ENCODE data around the gene GALM.
"Not testable (repeated sequence)": the region's sequence is repeated elsewhere in the genome, so short reads cannot be mapped to it uniquely, and the experiment has no call there.

Gene GALM

GRCh38 chr2:38731090-38731489 lies 65.2 kb downstream of the GALM start:
- no peaks in the 10 kb centered on the region for H3K4me1 ChIP-seq
- no peaks in the 10 kb centered on the region for H3K27me3 ChIP-seq
- no peak overlapping the region for H3K4me3 ChIP-seq (ENCODE audit: low read depth, low read length)
- H3K36me3 ChIP-seq = peaks cover 17% of the 10 kb centered on the region
- no peaks in the 10 kb centered on the region for H3K9me3 ChIP-seq
- TF ChIP-seq, protein P1, sequence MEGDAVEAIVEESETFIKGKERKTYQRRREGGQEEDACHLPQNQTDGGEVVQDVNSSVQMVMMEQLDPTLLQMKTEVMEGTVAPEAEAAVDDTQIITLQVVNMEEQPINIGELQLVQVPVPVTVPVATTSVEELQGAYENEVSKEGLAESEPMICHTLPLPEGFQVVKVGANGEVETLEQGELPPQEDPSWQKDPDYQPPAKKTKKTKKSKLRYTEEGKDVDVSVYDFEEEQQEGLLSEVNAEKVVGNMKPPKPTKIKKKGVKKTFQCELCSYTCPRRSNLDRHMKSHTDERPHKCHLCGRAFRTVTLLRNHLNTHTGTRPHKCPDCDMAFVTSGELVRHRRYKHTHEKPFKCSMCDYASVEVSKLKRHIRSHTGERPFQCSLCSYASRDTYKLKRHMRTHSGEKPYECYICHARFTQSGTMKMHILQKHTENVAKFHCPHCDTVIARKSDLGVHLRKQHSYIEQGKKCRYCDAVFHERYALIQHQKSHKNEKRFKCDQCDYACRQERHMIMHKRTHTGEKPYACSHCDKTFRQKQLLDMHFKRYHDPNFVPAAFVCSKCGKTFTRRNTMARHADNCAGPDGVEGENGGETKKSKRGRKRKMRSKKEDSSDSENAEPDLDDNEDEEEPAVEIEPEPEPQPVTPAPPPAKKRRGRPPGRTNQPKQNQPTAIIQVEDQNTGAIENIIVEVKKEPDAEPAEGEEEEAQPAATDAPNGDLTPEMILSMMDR (IDR thresholded peaks at IDR 0.05; ENCODE audit: low read depth, low read length) = no peak
- no peak for DNase-seq

DNA sequence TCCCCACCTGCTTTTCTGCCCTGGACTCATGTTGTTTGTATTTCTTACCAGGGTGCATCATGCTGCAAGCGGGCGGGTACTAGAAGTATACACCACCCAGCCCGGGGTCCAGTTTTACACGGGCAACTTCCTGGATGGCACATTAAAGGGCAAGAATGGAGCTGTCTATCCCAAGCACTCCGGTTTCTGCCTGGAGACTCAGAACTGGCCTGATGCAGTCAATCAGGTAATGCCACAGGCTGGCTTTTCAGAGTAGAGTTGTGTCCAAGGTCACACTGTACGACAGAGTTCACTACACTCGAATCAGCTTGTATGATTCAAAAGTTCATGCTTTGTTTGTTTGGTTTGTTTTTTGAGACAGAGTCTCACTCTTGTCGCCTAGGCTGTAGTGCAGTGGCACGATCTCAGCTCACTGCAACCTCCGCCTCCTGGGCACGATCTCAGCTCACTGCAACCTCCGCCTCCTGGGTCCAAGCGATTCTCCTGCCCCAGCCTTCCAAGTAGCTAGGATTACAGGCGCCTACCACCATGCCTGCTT lies 65.8 kb downstream of the GALM start:
- Histone ChIP-seq H3K4me1 (no peaks in the 10 kb centered on the region), H3K27me3 (no peaks in the 10 kb centered on the region), H3K9me3 (no peaks in the 10 kb centered on the region), H3K36me3 (peaks cover 17% of the 10 kb centered on the region), H3K4me3 (ENCODE audit: low read depth, low read length) (no peak overlapping the region)
- no peak for DNase-seq
- TF ChIP-seq, protein P1 (IDR thresholded peaks at IDR 0.05; ENCODE audit: low read depth, low read length) = no peak

GRCh38 chr2:38733300-38733971 lies 67.5 kb downstream of the GALM start:
- Histone ChIP-seq H3K9me3 (no peaks in the 10 kb centered on the region), H3K4me3 (ENCODE audit: low read depth, low read length) (no peak overlapping the region), H3K4me1 (no peaks in the 10 kb centered on the region), H3K36me3 (peaks cover 31% of the 10 kb centered on the region), H3K27me3 (no peaks in the 10 kb centered on the region)
- DNase-seq = no peak
- TF ChIP-seq, protein P1 (IDR thresholded peaks at IDR 0.05; ENCODE audit: low read depth, low read length) = no peak

- H3K4me3 ChIP-seq (ENCODE audit: low read depth, low read length) = no peak overlapping the region
- H3K27me3 ChIP-seq = no peaks in the 10 kb centered on the region
- no peaks in the 10 kb centered on the region for H3K9me3 ChIP-seq
- TF ChIP-seq, protein P1 (IDR thresholded peaks at IDR 0.05; ENCODE audit: low read depth, low read length) = no peak
- no peak for DNase-seq
- peaks cover 39% of the 10 kb centered on the region for H3K36me3 ChIP-seq
- no peaks in the 10 kb centered on the region for H3K4me1 ChIP-seq
Observed at GRCh38 chr2:38734299-38735058, 68.6 kb downstream of the GALM start.

GRCh38 chr2:38735999-38736320 lies 70.0 kb downstream of the GALM start:
- no peak overlapping the region for H3K4me3 ChIP-seq (ENCODE audit: low read depth, low read length)
- DNase-seq = no peak
- no peaks in the 10 kb centered on the region for H3K9me3 ChIP-seq
- TF ChIP-seq, protein P1 (IDR thresholded peaks at IDR 0.05; ENCODE audit: low read depth, low read length) = no peak
- H3K27me3 ChIP-seq = no peaks in the 10 kb centered on the region
- H3K36me3 ChIP-seq = peaks cover 52% of the 10 kb centered on the region
- H3K4me1 ChIP-seq = no peaks in the 10 kb centered on the region

DNA sequence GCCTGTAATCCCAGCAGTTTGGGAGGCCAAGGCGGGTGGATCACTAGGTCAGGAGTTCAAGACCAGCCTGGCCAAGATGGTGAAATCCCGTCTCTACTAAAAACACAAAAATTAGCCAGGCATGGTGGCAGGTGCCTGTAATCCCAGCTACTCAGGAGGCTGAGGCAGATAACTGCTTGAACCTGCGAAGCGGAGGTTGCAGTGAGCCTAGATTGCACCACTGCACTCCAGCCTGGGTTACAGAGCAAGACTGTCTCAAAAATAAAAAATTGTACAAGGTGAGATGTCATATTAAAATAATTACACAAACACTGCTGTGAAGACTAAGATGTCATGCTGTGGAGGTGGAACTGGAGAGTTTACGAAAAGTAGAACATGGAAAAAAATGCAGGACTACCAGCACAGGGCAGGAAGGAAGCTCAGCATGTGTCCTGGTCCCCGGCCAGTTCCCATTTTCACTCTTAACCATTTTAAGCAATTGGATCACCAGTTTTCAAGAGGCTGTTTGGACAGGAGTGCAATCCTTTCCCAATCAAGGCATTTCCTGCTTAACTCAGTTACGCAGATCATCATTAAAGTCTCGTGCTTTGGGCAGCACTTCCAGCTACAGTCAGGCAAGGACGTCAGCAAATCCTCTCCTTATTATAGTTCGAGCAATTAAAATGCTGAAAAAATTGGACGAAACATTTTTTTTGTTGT lies 71.2 kb downstream of the GALM start:
- H3K27me3 ChIP-seq; H3K4me3 ChIP-seq (ENCODE audit: low read depth, low read length); DNase-seq; H3K4me1 ChIP-seq; H3K9me3 ChIP-seq: not testable (repeated sequence)
- H3K36me3 ChIP-seq = peaks cover 57% of the 10 kb centered on the region
